MM.1S (cell line): ENCODE data around the gene CDC25A.

Experiments
- DNase-seq: peaks from one replicate; pipeline ENCODE4 v3.0.0-alpha.2; 2015
- H2AFZ ChIP-seq: fragments of 300-600 bp; sonication (generic); 2 replicates; pipeline ENCODE4 v1.6.0; 2016; ENCODE audit warnings: antibody characterized with exemption, low read length
- H3F3A ChIP-seq: fragments of 300-600 bp; sonication (generic); 2 replicates; pipeline ENCODE4 v1.6.1; 2016; ENCODE audit warnings: mild to moderate bottlenecking, antibody characterized with exemption, low read length, moderate library complexity, mixed read lengths; ENCODE audit not compliant: insufficient read depth
- H3K27ac ChIP-seq: fragments of 300-600 bp; sonication (generic); 2 replicates; pipeline ENCODE4 v1.5.1; 2016; ENCODE audit warnings: mild to moderate bottlenecking, low read length
- H3K27me3 ChIP-seq: fragments of 300-600 bp; sonication (generic); replicated peaks from 2 replicates; pipeline ENCODE4 v1.6.0; 2016; ENCODE audit warnings: low read length; ENCODE audit not compliant: insufficient read depth
- H3K36me3 ChIP-seq: fragments of 300-600 bp; sonication (generic); replicated peaks from 2 replicates; pipeline ENCODE4 v1.6.1; 2016; ENCODE audit warnings: mild to moderate bottlenecking, low read length, mixed read lengths; ENCODE audit not compliant: insufficient read depth
- H3K4me1 ChIP-seq: fragments of 300-600 bp; sonication (generic); 2 replicates; pipeline ENCODE4 v1.6.1; 2016; ENCODE audit warnings: low read length, mixed read lengths
- H3K4me2 ChIP-seq: fragments of 300-600 bp; sonication (generic); 2 replicates; pipeline ENCODE4 v1.6.0; 2016; ENCODE audit warnings: low read depth, low read length
- H3K4me3 ChIP-seq: fragments of 300-600 bp; sonication (generic); 2 replicates; pipeline ENCODE4 v1.5.1; 2016; ENCODE audit warnings: low read length, mixed read lengths
- H3K79me2 ChIP-seq: fragments of 300-600 bp; sonication (generic); 2 replicates; pipeline ENCODE4 v1.6.1; 2016; ENCODE audit warnings: mixed run types, low read length, mixed read lengths
- H3K9ac ChIP-seq: fragments of 300-600 bp; sonication (generic); 2 replicates; pipeline ENCODE4 v1.6.1; 2016; ENCODE audit warnings: low read length, mixed read lengths
- H3K9me2 ChIP-seq: fragments of 300-600 bp; sonication (generic); replicated peaks from 2 replicates; pipeline ENCODE4 v1.6.1; 2016; ENCODE audit warnings: mild to moderate bottlenecking, low read length, mixed read lengths; ENCODE audit not compliant: insufficient read depth
- H3K9me3 ChIP-seq: fragments of 300-600 bp; sonication (generic); replicated peaks from 2 replicates; pipeline ENCODE4 v1.6.1; 2016; ENCODE audit warnings: mild to moderate bottlenecking, low read length, mixed read lengths; ENCODE audit not compliant: insufficient read depth
- H4K20me1 ChIP-seq: fragments of 300-600 bp; sonication (generic); 2 replicates; pipeline ENCODE4 v1.6.1; 2016; ENCODE audit warnings: mild to moderate bottlenecking, low read length, moderate library complexity, mixed read lengths; ENCODE audit not compliant: insufficient read depth
- CTCF ChIP-seq: fragments of 300-600 bp; sonication (generic); IDR thresholded peaks from 2 replicates; pipeline ENCODE4 v1.5.1; 2016; ENCODE audit warnings: antibody characterized with exemption, low read length, mixed read lengths
- EZH2 ChIP-seq: fragments of 300-600 bp; sonication (generic); optimal IDR thresholded peaks from 2 replicates; pipeline ENCODE3; 2017; ENCODE audit warnings: low read depth, mild to moderate bottlenecking, antibody characterized with exemption, low read length, mixed read lengths
- EZH2phosphoT487 ChIP-seq: fragments of 300-600 bp; sonication (generic); IDR thresholded peaks from 2 replicates; pipeline ENCODE4 v1.6.1; 2018; ENCODE audit warnings: antibody characterized with exemption, low read length

Gene CDC25A

DNA sequence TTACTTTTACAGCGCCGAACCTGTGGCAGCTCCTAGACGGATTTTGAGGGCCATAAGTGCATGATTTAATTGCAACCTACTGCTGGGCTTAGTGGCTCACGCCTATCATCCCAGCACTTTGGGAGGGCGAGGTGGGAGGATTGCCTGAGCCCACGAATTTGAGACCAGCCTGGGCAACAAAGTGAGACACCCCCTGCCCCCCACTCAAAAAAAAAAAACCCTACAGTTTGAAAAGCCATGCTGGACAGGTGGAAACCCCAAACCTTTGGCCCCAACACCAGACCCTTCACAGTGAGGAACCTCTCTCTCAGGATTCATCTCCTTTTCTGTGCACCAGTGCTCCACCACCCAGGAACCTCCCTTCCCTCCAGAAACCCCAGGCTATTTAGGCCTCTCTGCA, 1.1 kb upstream of the CDC25A start:
- peak overlapping the region; percentile 96; the same call in 1 of the 2 replicates for H2AFZ ChIP-seq

DNA sequence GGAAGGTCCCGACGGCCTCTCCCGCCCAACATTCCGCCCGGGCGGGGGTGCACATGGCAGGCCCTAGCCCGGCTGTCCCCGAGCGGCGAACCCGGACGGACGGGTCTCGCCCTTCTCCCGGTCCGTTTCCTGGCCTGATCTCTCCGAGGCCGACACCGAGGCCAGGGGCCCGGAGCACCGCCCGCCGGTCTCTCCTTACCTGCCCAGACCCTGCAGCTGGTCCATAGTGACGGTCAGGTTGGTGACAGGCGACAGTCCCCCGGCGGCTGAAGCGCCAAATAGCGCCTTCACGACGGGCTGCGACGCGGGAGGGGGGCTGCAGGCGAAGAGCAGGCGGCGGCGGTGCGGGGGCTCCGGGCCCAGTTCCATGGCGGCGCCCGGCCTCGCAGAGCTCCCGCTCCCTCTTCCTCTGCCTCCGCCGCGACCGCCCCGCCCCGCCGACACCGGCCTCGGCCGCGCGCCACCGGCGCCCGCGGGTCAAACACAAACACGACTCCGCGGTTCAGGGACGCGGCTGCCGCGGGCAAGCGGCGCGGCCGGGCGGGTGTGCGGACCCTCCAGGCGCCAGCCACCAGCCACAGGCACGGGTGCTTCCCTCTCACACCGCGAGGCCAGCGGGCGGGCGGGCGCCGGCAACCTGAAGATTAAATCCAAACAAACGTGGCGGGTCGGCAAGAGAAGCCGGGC, 495 bp downstream of the CDC25A start:
- no peaks in the 10 kb centered on the region for H3K27me3 ChIP-seq
- peak overlapping the region; percentile 94 for H3K4me3 ChIP-seq
- peaks cover 14% of the 10 kb centered on the region for H3K36me3 ChIP-seq
- H3F3A ChIP-seq = no peaks in the 10 kb centered on the region
- peak overlapping the region; percentile 92 for H2AFZ ChIP-seq
- peaks cover 8% of the 10 kb centered on the region for H3K4me1 ChIP-seq
- H3K27ac ChIP-seq = peak overlapping the region; percentile 71; the same call in 1 of the 2 replicates
- H3K79me2 ChIP-seq = peaks cover 50% of the 10 kb centered on the region
- DNase-seq = peak; percentile 53
- no peaks in the 10 kb centered on the region for H3K9me2 ChIP-seq
- no peaks in the 10 kb centered on the region for H3K9me3 ChIP-seq
- H3K4me2 ChIP-seq = peak overlapping the region; percentile 83
- H4K20me1 ChIP-seq = no peaks in the 10 kb centered on the region
- peak overlapping the region; percentile 88 for H3K9ac ChIP-seq
- TF ChIP-seq EZH2phosphoT487 (no peak), EZH2 (no peak), CTCF (no peak)

More for the DNA sequence above, 1.1 kb upstream of the CDC25A start:
- TF ChIP-seq EZH2 (no peak), CTCF (no peak), EZH2phosphoT487 (no peak)
- Histone ChIP-seq H3K9ac (no peak overlapping the region), H3K79me2 (peaks cover 34% of the 10 kb centered on the region), H3K27me3 (no peaks in the 10 kb centered on the region), H3K27ac (no peak overlapping the region), H3F3A (no peaks in the 10 kb centered on the region), H4K20me1 (no peaks in the 10 kb centered on the region), H3K36me3 (peaks cover 6% of the 10 kb centered on the region), H3K4me2 (no peak overlapping the region), H3K4me1 (peaks cover 8% of the 10 kb centered on the region), H3K9me3 (no peaks in the 10 kb centered on the region), H3K4me3 (no peak overlapping the region), H3K9me2 (no peaks in the 10 kb centered on the region)
- no peak for DNase-seq

GRCh38 chr3:48187301-48187578, 977 bp downstream of the CDC25A start:
- Histone ChIP-seq H3K27ac (peak overlapping the region; percentile 41; the same call in 1 of the 2 replicates), H3K4me3 (peak overlapping the region; percentile 94), H2AFZ (peak overlapping the region; percentile 63), H3K36me3 (peaks cover 14% of the 10 kb centered on the region), H3K9ac (peak overlapping the region; percentile 88), H3K4me2 (peak overlapping the region; percentile 83), H3K9me3 (no peaks in the 10 kb centered on the region), H3K4me1 (peaks cover 8% of the 10 kb centered on the region), H3K27me3 (no peaks in the 10 kb centered on the region), H4K20me1 (no peaks in the 10 kb centered on the region), H3K9me2 (no peaks in the 10 kb centered on the region), H3K79me2 (peaks cover 55% of the 10 kb centered on the region), H3F3A (no peaks in the 10 kb centered on the region)
- DNase-seq = no peak
- TF ChIP-seq EZH2phosphoT487 (no peak), CTCF (no peak), EZH2 (no peak)
